ENCODE measurements around the gene NCKAP5. TPM values are rescaled to one million over a fixed set of nuclear protein-coding genes. Genes with fewer than 3 reads are reported as not detected.

Gene NCKAP5
- polyA plus RNA-seq, 3 donors, result not detected

DNA sequence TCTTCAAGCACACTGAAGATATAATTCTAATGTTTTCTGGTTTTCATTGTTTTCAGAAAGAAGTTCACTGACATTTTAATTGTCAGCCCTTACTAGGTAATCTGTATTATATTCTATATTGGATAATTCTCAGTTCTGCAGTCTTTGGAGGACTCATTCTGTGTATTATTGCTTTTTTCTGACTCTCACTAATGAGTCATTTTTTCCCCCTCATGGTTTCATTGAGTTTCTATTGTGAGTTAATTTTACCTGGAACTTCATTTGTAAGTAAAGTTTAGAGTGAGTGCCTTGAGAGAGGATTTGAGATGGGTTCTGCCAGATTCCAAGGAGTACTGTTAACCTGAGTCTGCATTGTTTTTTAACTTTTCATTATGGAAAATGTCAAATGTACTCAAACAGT is 807.9 kb downstream of the NCKAP5 start:
- Histone ChIP-seq H2AFZ (ENCODE audit: insufficient read depth, low read depth, low read length, poor library complexity, severe bottlenecking) (no peak overlapping the region), H3K4me1 (ENCODE audit: control insufficient read depth in 1 of 2, insufficient read depth in 2 of 2, low read length in 2 of 2) (no peaks in the 10 kb centered on the region), H3K27me3 (ENCODE audit: control insufficient read depth in 2 of 2, insufficient read depth in 2 of 2, low read length in 2 of 2) (no peaks in the 10 kb centered on the region), H4K20me1 (ENCODE audit: insufficient read depth, low read length) (no peaks in the 10 kb centered on the region), H3K9ac (ENCODE audit: insufficient read depth, low read length, poor library complexity, severe bottlenecking) (no peak overlapping the region), H3K27ac (ENCODE audit: low read depth in 1 of 2, low read length in 2 of 2) (no peak overlapping the region), H3K9me3 (replicated peaks in 1 of 2; ENCODE audit: control insufficient read depth in 1 of 2, insufficient read depth in 1 of 2, low read length in 2 of 2) (no peaks in the 10 kb centered on the region), H3K36me3 (replicated peaks in 1 of 2; ENCODE audit: control insufficient read depth in 1 of 2, insufficient read depth in 2 of 2, low read length in 2 of 2) (no peaks in the 10 kb centered on the region), H3K4me2 (replicated peaks; ENCODE audit: extremely low read depth, low read length, poor library complexity, severe bottlenecking) (no peak overlapping the region), H3K79me2 (ENCODE audit: insufficient read depth, low read length) (no peaks in the 10 kb centered on the region), H3K4me3 (replicated peaks in 1 of 3; ENCODE audit: low read depth in 2 of 3, low read length in 3 of 3) (no peak overlapping the region)
- peaks cover 0 to 12% (median 1%) of the 10 kb centered on the region in 7 donors for H3K9me3 Mint-ChIP-seq
- no peaks in the 10 kb centered on the region for H3K36me3 Mint-ChIP-seq
- intact Hi-C loops (cut with micrococcal nuclease), result no loop called here
- TF ChIP-seq, protein P1, sequence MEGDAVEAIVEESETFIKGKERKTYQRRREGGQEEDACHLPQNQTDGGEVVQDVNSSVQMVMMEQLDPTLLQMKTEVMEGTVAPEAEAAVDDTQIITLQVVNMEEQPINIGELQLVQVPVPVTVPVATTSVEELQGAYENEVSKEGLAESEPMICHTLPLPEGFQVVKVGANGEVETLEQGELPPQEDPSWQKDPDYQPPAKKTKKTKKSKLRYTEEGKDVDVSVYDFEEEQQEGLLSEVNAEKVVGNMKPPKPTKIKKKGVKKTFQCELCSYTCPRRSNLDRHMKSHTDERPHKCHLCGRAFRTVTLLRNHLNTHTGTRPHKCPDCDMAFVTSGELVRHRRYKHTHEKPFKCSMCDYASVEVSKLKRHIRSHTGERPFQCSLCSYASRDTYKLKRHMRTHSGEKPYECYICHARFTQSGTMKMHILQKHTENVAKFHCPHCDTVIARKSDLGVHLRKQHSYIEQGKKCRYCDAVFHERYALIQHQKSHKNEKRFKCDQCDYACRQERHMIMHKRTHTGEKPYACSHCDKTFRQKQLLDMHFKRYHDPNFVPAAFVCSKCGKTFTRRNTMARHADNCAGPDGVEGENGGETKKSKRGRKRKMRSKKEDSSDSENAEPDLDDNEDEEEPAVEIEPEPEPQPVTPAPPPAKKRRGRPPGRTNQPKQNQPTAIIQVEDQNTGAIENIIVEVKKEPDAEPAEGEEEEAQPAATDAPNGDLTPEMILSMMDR (IDR thresholded peaks at IDR 0.05), result no peak
- DNase-seq, result no peak
- H3K27ac Mint-ChIP-seq, result no peak overlapping the region
- peaks cover 0 to 2% (median 0%) of the 10 kb centered on the region in 3 donors for H3K27me3 Mint-ChIP-seq (ENCODE audit: low read depth in 3 of 3)
- no peak overlapping the region for H3K4me3 Mint-ChIP-seq
- H3K4me1 Mint-ChIP-seq, result no peaks in the 10 kb centered on the region

DNA sequence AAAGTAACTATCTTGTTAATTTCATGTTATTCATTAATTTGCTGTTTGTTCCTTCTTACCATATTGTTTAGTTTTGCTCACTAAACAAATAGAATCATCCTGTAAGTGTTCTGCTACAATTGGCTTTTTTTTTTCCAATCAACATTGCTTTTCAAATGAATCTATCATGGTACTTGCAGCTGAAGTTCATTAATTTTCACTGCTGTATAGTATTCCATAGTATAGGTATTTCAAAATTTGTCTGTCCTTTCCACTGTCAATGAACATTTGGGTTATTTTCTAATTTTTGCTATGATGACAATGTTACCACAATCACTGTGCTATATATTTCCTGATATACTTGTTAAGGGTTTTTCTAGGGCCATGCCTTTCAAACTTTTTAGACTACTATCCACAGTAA is 809.3 kb downstream of the NCKAP5 start:
- no peak for DNase-seq
- no peak overlapping the region for H3K4me3 ChIP-seq (replicated peaks in 1 of 3; ENCODE audit: low read depth in 2 of 3, low read length in 3 of 3)
- no peak overlapping the region for H2AFZ ChIP-seq (ENCODE audit: insufficient read depth, low read depth, low read length, poor library complexity, severe bottlenecking)
- no peaks in the 10 kb centered on the region for H3K4me1 ChIP-seq (ENCODE audit: control insufficient read depth in 1 of 2, insufficient read depth in 2 of 2, low read length in 2 of 2)
- H3K4me1 Mint-ChIP-seq, result no peaks in the 10 kb centered on the region
- no peak overlapping the region for H3K4me3 Mint-ChIP-seq
- no peaks in the 10 kb centered on the region for H3K27me3 ChIP-seq (ENCODE audit: control insufficient read depth in 2 of 2, insufficient read depth in 2 of 2, low read length in 2 of 2)
- no peaks in the 10 kb centered on the region for H3K9me3 ChIP-seq (replicated peaks in 1 of 2; ENCODE audit: control insufficient read depth in 1 of 2, insufficient read depth in 1 of 2, low read length in 2 of 2)
- TF ChIP-seq, protein P1 (IDR thresholded peaks at IDR 0.05), result no peak
- H3K27ac ChIP-seq (ENCODE audit: low read depth in 1 of 2, low read length in 2 of 2), result no peak overlapping the region
- no peaks in the 10 kb centered on the region for H3K27me3 Mint-ChIP-seq (ENCODE audit: low read depth in 3 of 3)
- intact Hi-C loops (cut with micrococcal nuclease), result no loop called here
- H3K27ac Mint-ChIP-seq, result no peak overlapping the region
- H3K4me2 ChIP-seq (replicated peaks; ENCODE audit: extremely low read depth, low read length, poor library complexity, severe bottlenecking), result no peak overlapping the region
- H3K9ac ChIP-seq (ENCODE audit: insufficient read depth, low read length, poor library complexity, severe bottlenecking), result no peak overlapping the region
- no peaks in the 10 kb centered on the region for H3K36me3 ChIP-seq (replicated peaks in 1 of 2; ENCODE audit: control insufficient read depth in 1 of 2, insufficient read depth in 2 of 2, low read length in 2 of 2)
- no peaks in the 10 kb centered on the region for H3K36me3 Mint-ChIP-seq
- H3K9me3 Mint-ChIP-seq, result peaks cover 0 to 12% (median 1%) of the 10 kb centered on the region in 7 donors
- H3K79me2 ChIP-seq (ENCODE audit: insufficient read depth, low read length), result no peaks in the 10 kb centered on the region
- H4K20me1 ChIP-seq (ENCODE audit: insufficient read depth, low read length), result no peaks in the 10 kb centered on the region
